HG03280 (cell line): ENCODE data around the gene CFAP210.

Experiments used
- ATAC-seq: cut with Tn5 transposase; IDR thresholded peaks from one replicate; pipeline ENCODE4 v1.9.1; 2021; ENCODE audit warnings: mild to moderate bottlenecking, moderate library complexity; ENCODE audit not compliant: unreplicated experiment

Gene CFAP210, protein sequence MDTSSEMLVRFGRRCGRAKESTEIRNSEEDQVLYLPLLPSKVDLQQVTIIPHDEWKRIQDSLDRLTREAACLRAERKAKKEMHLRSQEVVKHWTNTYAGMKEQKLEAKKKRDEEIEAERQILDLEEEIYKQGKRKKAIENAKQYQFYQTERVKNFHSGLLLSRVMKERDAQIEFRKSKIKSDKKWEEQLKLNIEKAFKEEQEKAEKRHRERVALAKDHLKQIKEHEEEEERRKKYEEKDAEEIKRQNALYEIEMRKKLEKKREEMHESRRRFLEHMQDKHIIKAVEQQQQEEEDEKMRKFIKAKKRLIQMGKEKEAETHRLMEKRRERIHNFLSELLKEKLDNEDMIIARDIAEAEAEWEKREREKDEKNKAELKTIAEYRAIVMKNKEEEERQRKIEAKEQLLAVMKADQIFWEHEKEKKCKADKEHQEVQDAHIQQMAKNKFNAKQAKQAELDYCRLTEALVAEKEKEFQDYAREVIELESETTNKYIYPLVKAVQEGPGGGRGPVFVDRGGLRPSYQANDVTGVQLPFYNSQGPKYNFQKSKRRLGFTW

GRCh38 chr2:169694113-169694893, at the start of gene CFAP210, which contains the start of gene PHOSPHO2:
Gene CFAP210 (minus strand): TSS chr2:169694405. CDS start chr2:169694327, 78 bp downstream.
Gene PHOSPHO2 (plus strand): TSS chr2:169694469. CDS start chr2:169700972, 6,503 bp downstream.
- peak; percentile 98 for ATAC-seq

DNA sequence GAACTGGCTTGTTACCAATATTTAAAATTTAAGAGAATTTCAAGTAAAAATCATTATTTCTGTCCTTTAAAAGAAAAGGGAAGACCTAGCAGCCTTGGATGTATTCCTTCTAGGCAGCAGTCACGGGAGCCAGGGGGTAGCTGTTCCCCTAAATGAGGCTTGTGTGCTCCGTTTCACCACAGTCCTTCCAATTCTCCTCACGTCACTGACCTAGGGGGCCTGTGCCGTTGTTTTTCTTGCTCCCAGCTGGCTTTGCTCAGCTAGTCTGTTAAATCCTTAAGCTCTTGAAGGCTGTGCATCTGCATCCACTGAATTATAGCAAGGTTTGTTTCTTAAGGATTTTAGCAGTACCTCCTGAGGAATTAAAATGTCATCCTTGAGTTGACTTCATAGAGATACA, 49.3 kb upstream of the CFAP210 start:
- no peak for ATAC-seq

DNA sequence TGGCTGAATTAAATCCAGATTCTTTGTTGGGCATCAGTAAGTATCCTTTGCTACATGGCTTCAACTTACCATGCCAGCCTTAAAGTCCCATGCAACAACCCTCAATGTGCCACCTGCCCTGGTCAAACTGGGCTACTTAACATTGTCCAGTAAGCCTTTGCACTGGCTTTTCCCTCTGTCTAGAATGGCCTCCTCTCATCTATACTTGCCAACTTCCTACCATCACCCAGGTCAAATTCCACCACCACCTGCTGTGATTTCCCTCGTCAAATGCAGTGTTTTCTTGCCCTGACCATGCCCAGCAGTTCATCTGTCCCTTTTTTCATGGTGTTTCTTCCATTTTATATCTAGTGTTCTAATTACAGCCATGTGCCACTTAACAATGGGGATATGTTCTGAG, 45.1 kb upstream of the CFAP210 start:
- no peak for ATAC-seq

GRCh38 chr2:169738566-169739229, 44.5 kb upstream of the CFAP210 start:
- ATAC-seq, result no peak

- ATAC-seq, result no peak
Observed at GRCh38 chr2:169736902-169737301, 42.7 kb upstream of the CFAP210 start.

GRCh38 chr2:169735623-169736022, 41.4 kb upstream of the CFAP210 start:
- ATAC-seq, result no peak

DNA sequence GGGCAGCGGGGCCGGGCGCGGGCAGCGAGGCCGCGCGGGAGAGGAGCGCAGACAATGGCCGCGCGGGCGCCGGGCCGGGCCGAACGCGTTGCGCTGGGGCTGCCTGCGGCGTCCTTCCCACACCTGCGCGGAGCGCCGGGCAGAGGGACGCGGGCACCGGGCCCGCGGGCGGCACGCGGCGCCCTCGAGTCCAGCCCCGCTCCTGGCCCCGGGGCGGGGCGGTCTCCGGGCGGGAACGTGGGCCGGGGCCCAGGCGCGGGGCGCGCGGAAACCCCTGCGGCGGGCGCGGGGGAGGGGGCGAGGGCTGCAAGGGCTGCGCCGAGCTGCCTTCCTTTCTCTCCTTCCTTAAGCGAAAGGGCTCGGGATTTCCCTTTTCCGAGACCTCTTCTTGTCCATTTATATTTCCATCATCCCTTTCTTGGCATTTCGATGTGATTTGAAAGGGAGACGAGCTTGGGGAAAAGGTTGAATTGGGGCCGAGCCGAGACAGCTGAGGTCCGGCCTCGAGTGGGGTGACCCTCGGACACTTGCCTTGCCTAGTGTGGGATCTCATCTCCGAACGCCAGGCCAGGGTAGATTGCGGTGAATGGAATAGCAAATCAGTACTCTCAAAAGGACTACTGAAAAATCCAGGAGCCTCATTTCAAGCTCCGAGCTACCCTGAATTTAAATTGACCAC, 40.1 kb upstream of the CFAP210 start:
- peak; percentile 39 for ATAC-seq

DNA sequence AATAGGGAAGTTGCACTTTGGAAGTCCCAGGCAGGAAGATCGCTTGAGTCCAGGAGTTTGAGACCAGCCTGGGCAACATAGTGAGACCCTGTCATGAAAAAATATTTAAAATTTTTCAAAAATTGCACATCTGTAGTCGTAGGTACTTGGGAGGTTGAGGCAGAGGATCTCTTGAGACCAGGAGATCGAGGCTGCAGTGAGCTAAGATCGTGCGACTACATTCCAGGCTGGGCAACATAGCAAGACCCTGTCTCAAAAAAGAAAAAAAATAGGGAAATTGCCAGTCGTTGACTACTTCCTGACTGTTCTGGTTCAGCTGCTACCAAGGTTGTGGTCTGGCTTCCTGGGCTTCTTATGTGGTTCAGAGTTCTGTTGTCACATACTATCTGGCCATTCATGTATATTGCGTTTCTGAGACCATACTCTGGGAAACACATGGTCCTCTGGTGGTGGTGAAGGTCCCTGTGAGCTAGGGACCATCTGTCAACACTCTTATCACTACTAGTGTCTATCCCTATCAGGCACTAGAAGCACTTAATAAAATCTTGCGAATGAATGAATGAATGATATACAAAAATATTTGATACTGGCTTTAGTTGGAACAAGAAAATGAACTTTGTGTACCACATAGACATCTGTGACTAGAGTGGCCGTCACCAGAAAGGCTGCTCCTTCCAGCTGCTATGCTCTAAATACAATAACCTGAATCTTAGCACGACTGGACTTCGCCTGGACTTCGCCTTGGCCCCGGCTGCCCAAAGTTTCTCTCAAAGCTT, 38.6 kb upstream of the CFAP210 start:
- ATAC-seq, result no peak

DNA sequence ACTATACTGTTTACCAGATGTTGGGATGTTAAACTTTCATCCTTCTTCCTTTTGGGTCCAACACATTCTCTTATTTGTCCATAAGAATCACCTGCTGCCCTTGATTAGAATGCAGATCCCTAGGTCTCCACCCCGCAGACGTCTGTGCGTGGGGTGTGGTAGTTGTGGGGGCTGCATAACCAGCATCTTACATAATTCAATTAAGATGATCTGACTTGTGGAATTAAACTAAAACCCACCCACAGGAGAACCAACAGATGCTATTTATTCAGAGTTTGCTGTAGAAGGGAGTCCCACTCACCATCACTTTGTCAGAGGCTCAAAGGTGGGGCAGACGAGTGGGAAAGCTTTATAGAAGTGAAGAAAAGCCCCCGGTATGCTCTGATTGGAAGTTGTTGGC, 37.9 kb upstream of the CFAP210 start:
- no peak for ATAC-seq

DNA sequence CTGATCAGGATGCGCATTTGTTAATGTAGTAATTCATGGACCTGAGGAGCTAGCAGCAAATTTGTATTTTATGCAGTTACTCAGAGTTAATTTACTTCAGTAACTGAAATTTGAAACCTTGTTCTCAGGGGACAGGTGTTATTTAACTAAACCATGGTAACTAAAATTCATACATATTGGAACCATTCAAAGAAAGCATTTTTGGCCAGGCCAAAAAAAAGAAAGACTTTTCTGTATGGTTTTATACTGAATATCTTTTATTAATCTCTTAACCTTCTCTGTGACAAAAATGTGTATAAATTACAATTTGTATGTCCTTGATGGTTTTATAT, 35.0 kb upstream of the CFAP210 start:
- ATAC-seq, result no peak

- no peak for ATAC-seq
Observed at GRCh38 chr2:169727065-169727464, 32.9 kb upstream of the CFAP210 start.

- ATAC-seq, result no peak
Observed at GRCh38 chr2:169721016-169721415, 26.8 kb upstream of the CFAP210 start.

- no peak for ATAC-seq
Observed at GRCh38 chr2:169718930-169719504, 24.8 kb upstream of the CFAP210 start.

DNA sequence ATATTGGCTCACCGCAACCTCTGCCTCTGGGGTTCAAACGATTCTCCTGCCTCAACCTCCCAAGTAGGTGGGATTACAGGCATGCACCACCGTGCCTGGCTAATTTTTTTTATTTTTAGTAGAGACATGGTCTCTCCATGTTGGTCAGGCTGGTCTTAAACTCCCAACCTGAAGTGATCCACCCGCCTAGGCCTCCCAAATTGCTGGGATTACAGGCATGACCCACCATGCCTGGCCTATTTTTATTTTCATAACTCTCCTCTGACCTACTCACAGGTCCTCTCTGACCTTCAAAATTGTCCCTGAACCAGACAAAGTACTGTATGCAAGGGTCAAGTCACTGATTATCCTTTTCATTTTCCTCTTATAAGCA, 23.5 kb upstream of the CFAP210 start:
- no peak for ATAC-seq

GRCh38 chr2:169716938-169717690, 22.9 kb upstream of the CFAP210 start:
- ATAC-seq, result no peak

GRCh38 chr2:169716238-169716886, 22.2 kb upstream of the CFAP210 start:
- no peak for ATAC-seq

DNA sequence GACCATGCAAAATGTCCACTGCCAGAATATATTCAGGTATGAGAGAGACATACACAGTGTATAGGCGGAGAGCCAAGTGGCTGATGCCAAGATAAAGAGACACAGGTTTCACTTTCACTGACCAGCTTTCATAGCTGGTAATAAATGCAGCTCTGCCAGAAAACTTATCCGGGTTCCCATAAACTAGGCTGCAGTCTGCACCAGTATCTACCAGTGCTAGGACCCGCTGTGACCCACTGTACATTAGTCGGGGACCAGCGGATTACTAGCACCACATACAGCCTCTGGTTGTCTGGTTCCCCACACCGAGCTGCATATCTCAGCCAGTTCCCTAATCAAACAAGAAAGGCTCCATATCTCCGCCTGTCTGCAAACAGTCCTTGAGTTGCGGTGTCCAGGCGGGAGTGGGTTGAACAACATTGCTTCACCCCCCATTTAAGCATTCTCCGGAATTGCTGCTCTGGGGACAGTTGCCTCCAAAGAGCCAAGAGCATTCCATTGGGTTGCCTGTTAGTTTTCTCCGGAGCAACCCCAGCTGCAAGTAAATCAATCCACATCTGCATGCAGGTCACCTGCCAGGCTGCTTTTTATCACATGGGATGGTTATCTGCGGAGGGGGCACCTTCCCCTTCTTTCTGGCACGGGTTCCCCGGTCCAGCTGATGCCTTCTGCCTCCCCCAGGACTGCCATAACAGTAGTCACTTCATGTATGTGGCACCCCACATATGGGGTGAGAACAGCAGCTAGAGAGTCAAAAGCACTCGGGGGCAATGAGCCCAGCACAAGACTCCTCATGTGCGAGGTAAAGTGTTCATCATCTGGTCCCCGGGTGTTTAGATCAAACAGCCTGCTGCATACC, 21.4 kb upstream of the CFAP210 start:
- ATAC-seq, result no peak

GRCh38 chr2:169714699-169715098, 20.5 kb upstream of the CFAP210 start:
- no peak for ATAC-seq
